GM19239 (cell line): ENCODE measurements around the gene FOXL3.

Experiments used
- DNase-seq: peaks from one replicate; pipeline ENCODE4 v3.0.0; 2011; ENCODE audit warnings: low spot score; ENCODE audit not compliant: insufficient read length
- FAIRE-seq: peaks from 2 replicates; lab custom pipeline; 2011; peaks lifted over from hg19 to GRCh38; lab: Jason Lieb, UNC

The FOXL3 gene

DNA sequence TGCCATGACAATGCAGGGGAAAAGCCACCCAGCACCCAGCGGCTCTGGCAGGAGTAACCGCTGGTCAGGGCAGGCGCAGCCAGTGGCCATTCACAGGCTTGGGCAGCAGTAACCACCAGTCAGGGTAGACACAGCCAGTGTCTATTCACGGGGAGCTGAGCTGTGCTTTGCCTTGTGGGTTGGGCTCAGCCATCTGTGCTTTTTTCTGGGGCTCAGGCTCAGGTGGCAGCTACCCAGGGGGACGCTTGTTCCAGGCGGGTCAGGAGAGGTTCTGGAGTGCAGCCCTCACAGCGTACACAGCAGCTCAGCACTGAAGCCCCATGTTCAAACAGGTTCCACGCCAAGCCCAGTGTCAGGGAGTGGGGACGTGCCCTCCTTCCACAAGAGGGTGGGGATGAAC is 28.5 kb downstream of the FOXL3 start:
- no peak for DNase-seq
- FAIRE-seq, result no peak

DNA sequence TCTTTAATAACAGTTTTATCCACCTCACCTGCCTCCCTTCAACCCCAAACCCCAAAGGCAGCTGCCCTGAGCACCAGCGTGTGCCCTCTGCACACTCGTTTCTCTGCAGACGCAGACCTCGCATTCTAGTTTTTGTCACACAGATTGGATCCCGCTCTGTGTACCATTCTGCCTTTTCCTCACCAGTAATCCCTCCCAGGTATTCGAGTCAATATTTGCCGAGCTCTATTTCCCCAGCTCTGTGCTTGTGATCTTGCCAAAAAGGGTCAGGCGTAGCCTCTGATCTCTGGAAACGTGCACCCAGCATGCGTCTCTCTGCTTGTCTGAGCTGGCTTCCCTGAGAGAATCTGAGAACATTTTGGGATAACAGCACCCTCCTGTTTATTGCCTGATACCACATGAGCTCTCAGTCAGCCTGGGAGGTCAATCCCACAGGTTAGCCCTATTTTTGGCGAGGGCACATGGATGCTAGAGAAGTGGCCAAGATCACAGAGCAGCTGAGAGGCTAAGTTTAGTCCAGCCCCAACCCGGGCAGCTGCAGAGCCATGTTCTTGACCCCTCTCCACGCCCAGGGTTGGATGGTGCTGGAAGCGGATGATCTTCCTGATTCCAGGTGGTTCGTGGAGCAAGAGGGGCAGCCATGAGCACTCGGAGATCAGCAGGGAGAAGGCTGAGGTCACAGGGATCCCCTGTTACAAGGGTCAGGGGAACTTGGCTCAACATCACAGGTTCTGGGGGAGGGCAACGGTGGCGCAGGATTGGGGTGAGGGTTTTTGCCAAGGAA is 29.1 kb downstream of the FOXL3 start:
- FAIRE-seq, result no peak

DNA sequence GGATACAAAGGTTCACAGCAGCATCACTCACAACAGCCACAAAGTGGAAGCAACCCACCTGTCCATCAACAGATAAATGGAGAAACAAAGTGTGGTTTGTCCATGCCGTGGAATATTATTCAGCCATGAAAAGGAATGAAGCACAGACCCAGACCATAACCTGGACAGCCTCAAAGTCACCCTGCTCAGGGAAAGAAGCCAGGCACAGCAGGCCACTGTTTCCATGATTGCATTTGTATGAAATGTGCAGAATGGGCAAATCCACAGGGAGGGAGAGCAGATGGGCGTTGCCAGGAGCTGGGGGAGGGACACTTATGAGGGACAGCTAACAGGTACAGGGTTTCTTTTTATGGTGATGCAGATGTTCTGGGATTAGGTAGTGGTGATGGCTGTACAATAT is 30.3 kb downstream of the FOXL3 start:
- FAIRE-seq, result no peak
- DNase-seq, result no peak

More for the DNA sequence above, 29.1 kb downstream of the FOXL3 start:
- DNase-seq, result no peak

DNA sequence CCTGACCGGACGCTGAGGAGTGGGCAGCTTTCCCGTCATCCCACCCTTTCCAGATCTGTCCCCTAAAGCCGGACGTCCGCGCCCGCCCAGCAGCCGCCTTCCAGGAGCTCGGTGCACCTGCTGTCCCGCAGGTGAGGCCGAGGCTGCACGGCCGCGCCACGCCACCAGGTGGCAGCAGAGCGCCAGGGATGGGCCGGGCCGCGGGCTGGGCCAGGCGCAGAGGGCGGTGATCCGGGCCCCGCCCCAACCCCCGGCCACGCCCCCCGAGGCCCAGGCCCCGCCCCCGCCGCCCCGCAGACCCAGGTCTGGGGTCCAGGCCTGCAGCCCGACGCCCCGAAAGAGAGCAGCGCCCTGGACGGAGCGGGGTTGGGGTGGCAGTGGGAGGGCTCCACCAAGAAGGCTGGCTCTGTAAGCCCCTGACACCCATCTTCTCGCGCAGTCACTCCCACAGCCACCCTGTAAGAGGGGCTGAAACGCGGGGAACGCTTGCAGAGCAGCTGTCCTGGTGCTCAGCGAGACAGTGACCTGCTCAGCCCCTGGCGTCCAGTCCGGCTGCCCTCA is 32.2 kb downstream of the FOXL3 start:
- no peak for FAIRE-seq
- peak; percentile 91 for DNase-seq

DNA sequence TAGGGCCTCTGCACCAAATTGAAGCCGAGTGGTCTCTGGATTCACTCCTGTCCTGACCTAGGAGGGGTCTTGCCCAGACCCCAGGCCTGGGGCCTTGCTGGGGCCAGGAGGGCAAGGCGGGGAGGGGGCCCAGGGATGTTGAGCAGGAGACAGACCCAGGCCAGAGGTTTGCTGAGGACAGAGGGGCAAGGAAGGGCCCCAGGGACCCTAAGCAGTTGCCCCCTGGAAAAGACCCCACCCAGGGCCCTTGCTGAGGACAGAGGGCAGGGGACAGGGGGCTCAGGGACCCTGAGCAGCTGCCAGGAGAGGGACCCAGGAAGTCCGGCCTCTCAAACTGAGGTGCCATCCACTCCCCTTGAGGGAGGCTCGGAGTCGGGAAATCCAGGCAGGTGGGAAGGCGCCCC is 32.7 kb downstream of the FOXL3 start:
- no peak for DNase-seq
- FAIRE-seq, result no peak

DNA sequence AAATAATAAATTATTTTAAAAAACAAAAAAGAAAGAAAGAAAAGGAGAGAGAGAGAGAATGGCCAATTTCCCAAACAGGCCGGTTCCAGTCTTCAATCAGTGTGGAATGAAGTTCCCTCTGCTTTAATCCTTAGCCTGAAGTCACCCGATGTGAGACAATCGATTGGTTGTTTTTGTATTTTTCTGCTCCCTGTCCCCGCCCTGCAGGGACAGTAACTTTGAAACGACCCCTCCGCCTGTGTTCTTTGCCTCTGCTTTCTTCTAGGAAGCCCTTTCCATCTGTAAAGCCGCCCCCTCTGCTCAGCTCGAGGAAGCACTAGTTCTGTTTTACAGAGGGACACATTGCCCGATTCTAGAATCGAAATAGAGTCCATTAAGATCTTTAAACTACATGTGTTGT is 33.4 kb downstream of the FOXL3 start:
- DNase-seq (no peak), FAIRE-seq (no peak)

DNA sequence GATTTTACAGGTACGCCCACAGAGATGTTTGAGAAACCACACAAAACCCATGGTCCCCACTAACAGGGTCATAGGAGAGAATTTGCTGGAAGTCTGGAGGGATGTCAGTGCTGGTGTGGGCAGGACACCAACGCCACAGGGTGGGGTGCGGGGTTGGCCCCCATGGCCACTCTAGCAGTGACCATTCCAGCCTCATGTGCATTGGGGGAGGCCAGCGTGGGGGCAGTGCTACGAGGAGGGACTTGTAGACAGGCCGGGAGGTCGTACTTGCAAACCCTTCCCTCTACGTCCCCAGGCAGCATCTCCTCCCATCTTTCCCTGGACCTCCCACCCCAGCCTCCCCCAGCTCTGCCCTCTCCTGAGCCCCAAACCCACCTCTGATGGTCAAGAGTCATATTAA is 34.0 kb downstream of the FOXL3 start:
- DNase-seq, result no peak
- no peak for FAIRE-seq

DNA sequence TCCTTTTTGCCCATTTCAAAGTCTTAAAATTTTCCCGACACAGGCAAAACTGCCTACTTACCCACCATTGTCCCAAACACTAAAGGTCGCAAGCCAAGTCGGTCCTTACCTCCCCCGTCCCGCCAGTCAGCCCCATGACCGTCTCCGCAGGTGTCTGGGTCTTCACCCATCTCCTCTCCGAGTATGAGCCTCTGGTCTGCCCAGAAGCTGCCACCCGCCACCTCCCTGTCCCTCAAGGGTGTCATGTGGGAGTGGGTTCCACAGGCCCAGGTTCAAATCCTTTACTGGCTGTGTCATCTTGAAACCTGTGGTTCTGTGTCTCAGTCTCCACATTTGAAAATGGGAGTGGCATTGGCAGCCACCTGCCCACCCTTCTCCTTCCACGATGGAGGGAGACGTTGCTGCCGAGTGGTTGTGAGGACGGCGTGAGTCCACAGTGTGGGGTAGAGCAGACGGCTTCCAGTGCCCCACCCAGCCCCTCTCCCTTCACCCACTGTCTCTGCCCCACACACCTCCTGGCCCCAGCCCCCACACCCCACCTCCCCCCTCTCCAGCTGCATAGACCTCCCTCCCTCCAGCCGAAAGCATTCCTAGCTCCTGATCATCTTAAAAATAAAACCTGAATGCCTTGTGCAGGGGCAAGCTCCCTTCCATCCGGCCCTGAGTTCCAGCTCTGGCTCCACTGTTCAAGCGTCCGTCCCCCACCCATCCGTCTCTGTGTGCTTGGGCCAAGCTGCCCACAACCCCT is 35.3 kb downstream of the FOXL3 start:
- FAIRE-seq (no peak), DNase-seq (no peak)

DNA sequence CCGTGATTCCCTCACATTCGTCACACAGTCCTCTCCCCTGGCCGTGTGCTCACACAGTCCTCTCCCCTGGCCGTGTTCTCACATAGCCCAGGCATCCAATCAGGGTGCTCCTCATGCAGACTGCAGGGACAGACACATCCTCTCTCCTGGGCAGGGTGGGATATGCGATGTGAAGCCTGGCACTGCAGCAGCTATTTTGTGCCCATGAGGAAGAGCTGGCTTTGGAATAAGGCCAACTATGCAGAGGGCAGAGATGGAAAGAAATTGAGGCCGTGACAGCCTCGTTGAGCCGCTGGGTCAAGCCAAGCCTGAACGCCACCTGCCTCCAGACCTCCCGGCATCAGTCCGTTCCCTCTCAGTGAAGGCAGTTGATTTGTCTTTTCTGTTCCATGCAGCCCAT is 35.8 kb downstream of the FOXL3 start:
- DNase-seq (no peak), FAIRE-seq (no peak)

DNA sequence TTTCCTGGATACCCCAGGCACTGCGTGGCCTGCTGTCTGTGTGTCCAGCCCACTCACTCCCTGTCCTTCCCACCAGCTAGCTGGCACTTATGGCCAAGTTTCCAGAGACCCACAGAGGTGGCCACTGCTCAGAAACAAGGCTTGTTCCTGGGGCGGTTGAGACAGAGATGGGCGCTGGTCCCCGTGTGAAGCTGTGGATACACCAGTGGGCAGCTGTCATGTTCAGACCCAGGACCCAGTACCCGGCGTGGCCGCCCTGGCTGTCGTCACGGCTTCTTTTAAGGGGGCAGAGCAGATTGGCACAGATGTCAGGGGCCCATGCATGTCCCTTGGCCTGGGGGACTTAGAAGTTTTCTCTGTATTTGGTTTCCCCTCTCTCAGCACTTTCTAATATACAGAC is 36.3 kb downstream of the FOXL3 start:
- DNase-seq, result no peak
- FAIRE-seq, result no peak

DNA sequence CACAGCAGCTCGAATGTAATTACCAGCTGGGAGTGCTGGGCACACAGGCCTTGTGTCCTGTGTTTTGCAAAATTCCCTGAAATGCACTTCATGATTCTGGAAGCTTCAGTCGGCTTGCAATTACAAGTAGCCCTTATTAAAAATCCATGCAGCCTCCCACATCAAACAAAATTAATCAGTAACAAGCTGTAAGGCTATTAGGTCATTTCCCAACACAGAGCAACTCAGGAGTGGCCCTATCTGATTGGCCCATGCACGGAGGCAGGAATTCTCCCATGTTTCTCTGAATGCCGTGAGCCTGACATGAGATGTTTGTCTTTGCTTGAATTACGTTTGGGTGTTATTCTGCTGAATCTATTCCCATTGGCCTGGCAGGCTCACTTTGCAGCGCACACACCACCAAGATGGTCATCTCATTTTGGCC is 36.9 kb downstream of the FOXL3 start:
- no peak for DNase-seq

DNA sequence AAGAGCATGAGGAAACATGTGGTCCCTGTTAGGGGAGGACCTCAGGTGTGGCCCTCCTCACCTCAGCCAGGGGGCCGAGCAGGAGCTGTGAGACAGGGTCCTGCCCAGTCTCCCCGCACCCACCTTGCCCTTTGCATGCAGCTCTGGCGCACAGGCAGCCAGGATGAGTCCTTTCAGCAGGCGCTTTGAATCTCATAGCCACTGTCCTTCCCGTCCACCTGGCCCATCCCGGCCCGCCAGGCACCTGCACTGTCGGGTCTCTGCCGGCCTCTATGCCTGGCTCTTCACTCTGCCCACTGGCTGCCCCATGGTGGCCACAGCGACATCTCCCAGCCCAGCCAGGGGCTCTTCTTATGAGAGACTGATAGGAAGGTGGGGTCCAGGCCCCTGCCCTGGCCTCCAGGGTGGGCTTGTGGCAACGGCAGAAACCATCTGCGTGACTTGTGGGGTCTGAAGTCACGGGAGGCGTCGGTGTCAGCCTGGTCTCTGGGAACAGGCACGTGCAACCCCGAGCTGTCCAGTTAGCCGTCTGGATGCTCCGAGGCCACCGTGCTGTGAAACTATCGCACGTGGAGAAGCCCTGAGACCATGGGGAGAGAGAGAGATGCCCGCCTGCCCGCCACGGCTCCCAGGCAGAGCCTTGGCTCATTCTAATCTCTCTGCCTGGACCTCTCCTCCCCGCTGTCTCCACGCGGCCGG is 37.4 kb downstream of the FOXL3 start:
- DNase-seq (no peak), FAIRE-seq (no peak)

More for the DNA sequence above, 36.9 kb downstream of the FOXL3 start:
- FAIRE-seq, result no peak

DNA sequence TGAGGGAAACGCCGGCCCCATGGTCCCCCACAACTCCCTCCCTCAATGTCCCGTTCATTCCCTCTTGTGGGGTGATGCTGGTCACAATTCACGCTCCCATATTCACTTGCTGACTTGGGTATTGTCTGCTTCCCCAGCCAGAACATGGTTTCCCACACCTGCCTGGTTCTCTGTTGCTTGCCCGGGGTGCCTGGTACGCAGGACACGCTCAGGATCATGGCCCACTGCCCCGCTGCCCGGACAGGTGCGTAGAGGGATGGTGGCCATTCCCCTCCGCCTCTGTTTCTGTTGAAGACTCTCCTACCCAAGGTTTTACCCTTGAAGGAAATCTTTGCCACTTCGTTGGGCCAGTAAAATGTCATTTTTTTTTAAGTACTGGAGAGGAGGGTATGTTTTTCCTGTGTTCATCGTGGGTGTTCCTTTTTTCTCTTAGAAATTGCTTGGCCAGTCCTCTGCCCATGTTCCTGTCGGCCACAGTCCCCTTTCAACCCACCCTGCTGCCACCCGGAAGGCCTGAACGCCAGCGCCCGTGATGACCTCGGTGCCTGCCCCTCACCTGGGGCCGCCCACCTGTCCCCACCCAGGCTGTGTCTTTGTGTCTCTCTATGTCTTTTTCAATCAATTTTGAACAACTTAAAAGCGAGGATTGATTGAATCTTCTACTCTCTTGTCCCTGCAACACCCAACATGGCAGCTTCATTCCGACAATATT is 38.2 kb downstream of the FOXL3 start:
- FAIRE-seq, result no peak
- DNase-seq, result no peak

DNA sequence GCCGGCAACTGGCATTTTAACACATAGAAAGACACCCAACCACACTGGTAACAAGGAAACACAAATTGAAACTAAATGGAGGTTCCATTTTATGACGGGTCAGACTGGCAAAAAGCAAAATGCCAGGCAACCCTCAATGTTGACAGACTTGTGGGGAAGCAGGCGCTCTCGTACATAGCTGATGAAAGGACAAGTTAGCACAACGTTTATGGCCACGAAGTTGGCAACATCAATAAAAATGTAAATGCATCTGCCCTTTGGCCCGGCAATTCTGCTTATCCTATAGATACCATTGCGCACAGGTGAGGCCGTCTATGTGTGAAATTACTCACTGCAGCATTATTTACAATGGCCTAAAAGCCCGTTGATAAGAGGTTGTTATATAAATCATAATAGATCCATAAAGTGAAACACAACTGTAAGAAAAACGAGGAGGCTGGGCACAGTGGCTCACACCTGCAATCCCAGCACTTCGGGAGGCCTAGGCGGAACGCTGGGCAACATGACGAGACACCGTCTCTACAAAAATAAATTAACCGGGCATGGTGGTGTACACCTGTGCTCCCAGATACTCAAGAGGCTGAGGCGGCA is 39.8 kb downstream of the FOXL3 start:
- DNase-seq (no peak), FAIRE-seq (no peak)

DNA sequence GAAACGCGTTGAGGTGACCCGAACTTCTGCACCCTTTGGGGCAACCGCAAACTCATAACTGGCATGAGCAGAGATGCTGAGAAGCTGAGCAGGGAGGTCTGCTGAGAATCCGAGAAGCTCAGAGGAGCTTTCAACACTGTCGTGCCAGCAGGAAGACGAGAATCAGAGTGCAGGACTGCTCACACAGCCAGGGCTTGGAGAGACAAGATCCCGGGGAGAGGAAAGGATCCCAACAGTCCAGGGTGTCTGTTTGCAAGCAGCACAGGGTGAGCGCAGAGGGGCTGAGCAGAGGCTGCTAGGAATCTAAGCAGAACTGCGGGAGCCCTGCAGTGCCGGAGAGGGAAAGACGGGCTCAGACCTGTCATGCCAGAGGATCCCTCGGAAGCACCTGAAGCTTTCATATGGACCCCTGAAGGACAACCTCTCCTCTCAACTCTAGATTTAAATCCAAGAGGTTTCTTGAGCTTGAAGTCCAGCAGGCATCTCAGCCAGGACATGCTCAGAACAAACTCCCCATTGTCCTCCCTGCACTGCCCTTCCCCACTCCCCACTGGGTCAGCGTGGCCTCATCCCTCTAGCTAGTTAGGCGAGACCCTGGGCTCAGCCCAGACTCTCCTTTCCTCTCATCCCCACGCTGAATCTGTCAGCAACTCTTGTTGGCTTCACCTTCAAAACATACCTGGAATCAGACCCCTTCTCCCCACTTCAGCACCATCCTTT is 40.7 kb downstream of the FOXL3 start:
- FAIRE-seq (no peak), DNase-seq (no peak)

DNA sequence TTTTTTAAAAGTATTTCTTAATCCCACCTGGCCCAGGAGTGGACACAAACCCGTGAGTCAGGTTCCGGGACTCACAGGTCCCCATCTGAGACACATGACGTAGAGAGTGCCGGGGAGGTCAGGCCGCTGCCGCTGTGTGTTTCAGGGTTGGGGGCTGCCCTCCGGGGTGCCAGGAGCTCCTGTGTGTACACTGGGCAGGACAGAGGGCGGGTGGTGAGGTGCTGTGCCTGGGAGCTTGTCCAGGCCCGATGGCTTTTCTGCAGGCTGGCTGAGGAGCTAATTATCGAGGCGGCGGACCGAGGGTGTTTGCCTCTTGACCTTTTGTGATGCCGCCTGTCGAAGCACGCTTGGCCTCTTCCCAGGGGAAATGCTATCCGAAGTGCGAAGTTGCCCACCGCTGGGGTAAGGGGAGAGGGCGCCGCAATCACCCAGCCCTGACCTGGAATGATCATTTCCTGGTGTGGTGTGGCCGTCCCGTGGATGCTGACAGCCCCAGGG is 42.1 kb downstream of the FOXL3 start:
- FAIRE-seq (no peak), DNase-seq (no peak)

DNA sequence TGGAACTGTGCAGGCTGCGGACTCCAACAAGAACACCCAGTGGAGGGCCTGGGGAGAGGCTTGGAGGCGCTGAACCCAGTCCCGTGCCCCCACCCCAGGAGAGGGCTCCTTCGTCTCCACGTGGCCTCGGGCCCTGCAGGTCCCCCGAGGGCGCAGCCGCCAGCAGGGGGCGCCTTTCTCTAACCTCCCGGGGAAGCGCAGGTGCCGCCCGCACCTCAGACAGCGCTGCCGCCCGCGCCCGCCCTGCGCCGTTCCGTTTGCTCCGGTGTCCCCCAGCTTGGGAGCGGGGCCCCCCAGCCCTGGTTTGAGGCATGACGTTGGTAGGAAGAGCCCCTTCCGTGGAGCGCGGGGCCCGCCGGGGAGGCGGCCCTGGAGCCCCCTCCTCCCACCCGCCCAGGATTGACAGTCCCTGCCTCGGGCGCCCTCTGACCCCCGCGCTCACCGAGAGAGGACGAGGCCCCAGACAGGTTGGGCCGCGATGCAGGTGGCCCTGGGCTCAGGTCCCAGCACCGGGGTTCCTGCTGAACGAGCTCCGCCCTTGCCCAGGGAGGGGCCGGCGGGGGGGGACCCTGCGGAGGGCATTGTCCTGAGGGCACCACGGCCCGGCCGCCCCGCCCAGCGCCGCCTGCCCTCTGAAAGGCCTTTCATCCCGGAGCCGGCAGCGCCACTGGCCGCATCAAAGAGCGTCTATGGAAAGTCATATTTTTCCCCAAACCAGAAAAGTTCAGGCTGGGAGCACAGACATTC is 42.8 kb downstream of the FOXL3 start:
- no peak for FAIRE-seq

DNA sequence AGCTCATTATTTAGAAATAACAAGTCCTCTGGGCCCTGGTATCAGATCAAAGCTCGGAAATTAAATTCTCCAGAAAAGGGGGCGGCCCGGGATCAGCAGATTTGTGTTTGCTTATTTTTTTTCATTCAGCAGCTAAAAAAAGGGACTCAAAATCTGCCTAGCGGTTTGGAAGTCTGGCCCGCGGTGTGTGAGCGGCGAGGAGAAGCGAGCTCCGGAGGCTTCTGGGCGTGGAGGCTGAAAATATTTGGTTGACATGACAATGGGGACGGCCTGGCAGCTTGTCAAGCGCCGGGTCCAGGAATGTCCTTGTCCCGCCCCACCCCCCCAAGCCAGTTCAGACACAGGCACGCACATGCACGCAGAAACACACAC is 43.4 kb downstream of the FOXL3 start:
- no peak for FAIRE-seq
- no peak for DNase-seq

More for the DNA sequence above, 42.8 kb downstream of the FOXL3 start:
- peak; percentile 73 for DNase-seq
